ENCODE measurements around the gene EXOC3. TPM values are rescaled to one million over a fixed set of nuclear protein-coding genes. Genes with fewer than 3 reads are reported as not detected.

EXOC3 gene
- total and polyA plus RNA-seq, 2 of the 4 experiments (the other 2 are of a cell fraction): 35.1 to 47.5 TPM

DNA sequence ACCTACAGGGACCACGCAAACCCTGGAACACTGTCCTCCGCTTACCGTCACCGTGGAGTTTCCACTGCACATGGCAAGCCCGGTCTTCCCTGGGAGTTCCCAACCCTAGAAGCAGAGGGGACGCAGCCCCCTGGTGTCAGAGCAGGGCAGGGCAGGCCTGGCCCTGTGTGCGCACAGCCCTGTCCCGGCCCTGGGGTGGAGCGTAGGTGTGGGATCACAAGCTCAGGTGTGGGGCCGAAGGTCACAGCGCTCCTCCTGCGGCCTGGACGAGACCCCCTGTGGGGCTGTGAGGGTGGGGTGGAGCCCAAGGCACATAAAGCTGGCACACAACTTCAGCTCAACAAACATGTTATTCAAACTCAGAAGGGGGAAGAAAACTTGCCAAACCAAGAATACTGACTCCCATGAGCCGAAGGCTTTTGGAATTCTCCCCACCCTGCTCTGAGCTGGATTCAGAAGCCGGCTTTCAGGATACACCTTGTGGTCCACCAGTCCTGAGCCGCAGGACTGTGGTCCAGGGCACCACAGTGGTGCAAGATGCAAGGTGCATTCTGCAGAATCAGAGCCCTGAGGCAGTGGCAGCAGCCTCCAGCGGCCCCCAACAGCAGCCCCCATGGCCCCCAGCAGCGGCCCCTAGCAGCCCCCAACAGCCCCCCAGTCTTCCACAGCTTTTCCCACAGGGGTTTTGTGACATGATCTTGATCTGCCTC, 11.8 kb upstream of the EXOC3 start:
- H3K4me2 ChIP-seq (ENCODE audit: low read depth, low read length): no peak overlapping the region
- no TSS peak for BruUV-seq (replicated peaks)
- POLR2A ChIA-PET (ENCODE audit: unreplicated experiment): no interaction called here
- no peak overlapping the region for H3K56ac ChIP-seq (ENCODE audit: extremely low read depth, insufficient read depth, low read length)
- H2BK120ac ChIP-seq (ENCODE audit: low read depth, low read length): peak overlapping the region; percentile 16
- H4K5ac ChIP-seq (ENCODE audit: low read depth, low read length): no peak overlapping the region
- peaks cover 10% of the 10 kb centered on the region for H3K4me1 ChIP-seq (ENCODE audit: control insufficient read depth, insufficient read depth, low read length)
- no peaks in the 10 kb centered on the region for H4K20me1 ChIP-seq (ENCODE audit: insufficient read depth, low read length)
- H2BK20ac ChIP-seq (ENCODE audit: low read depth, low read length): no peak overlapping the region
- H3K27ac ChIP-seq (ENCODE audit: insufficient read depth, low read length): no peak overlapping the region
- H2BK5ac ChIP-seq (ENCODE audit: low read depth, low read length, poor library complexity, severe bottlenecking): no peak overlapping the region
- H4K8ac ChIP-seq (ENCODE audit: low read depth in 2 of 2, low read length in 2 of 2): peak overlapping the region in 1 of 2 experiments; percentile 40; a peak in 1 of 4 replicates
- intact Hi-C loops (cut with micrococcal nuclease) (loop anchor here (2.0 kb wide), 1 partner anchor 108 kb away; no protein-coding TSS in a partner anchor), in situ Hi-C loops (cut with MboI; ENCODE audit: low sequenced_read_pairs) (no loop called here), dilution Hi-C loops (cut with HindIII; ENCODE audit: low sequenced_read_pairs, unreplicated experiment) (no loop called here)
- CTCF ChIA-PET: interaction anchor here (1.0 kb wide), 1 partner anchor 93 kb away, joined by 3 read pairs; no protein-coding TSS in a partner anchor
- no peak overlapping the region for H2AFZ ChIP-seq (replicated peaks; ENCODE audit: low read length, poor library complexity)
- H3K4ac ChIP-seq (ENCODE audit: low read depth, low read length): 0 out of 2 replicates have a peak overlapping the region, but pooled peaks have one; percentile 28
- peaks cover 62% of the 10 kb centered on the region for H3K36me3 ChIP-seq (ENCODE audit: control insufficient read depth, insufficient read depth, low read length)
- DNase-seq (peak; percentile 48), ATAC-seq (ENCODE audit: low read depth) (peak; percentile 50)
- H3K9ac ChIP-seq (ENCODE audit: low read depth, low read length): no peak overlapping the region
- peaks cover 9% of the 10 kb centered on the region; the same call in 1 of the 2 replicates for H3K9me1 ChIP-seq (ENCODE audit: insufficient read depth, low read length)
- no peak overlapping the region for H3K14ac ChIP-seq (replicated peaks; ENCODE audit: low read depth, low read length)
- no peak overlapping the region for H3K18ac ChIP-seq (ENCODE audit: low read depth, low read length)
- peak overlapping the region; percentile 18 for H2AK9ac ChIP-seq (replicated peaks; ENCODE audit: low read depth, low read length, poor library complexity)
- H3K4me3 ChIP-seq (ENCODE audit: insufficient read depth, low read depth, low read length): no peak overlapping the region
- no peak overlapping the region for H2BK15ac ChIP-seq (ENCODE audit: low read depth, low read length)
- H3K9me3 ChIP-seq (ENCODE audit: control insufficient read depth, insufficient read depth, low read length): no peaks in the 10 kb centered on the region
- H4K91ac ChIP-seq (ENCODE audit: insufficient read depth, low read depth, low read length): 0 out of 2 replicates have a peak overlapping the region, but pooled peaks have one; percentile 6
- H2AK5ac ChIP-seq (ENCODE audit: low read depth, low read length): peak overlapping the region; percentile 29; the same call in 1 of the 2 replicates
- no peaks in the 10 kb centered on the region for H3K27me3 ChIP-seq (ENCODE audit: control insufficient read depth, insufficient read depth, low read length)
- peaks cover 4 to 37% of the 10 kb centered on the region in 2 experiments; a peak in 3 of 4 replicates for H3K79me1 ChIP-seq (ENCODE audit: low read depth in 1 of 2, low read length in 2 of 2)
- H3K23ac ChIP-seq (ENCODE audit: low read depth, low read length): no peak overlapping the region
- 74% methylated on average over 7 of the region's 18 CpGs; no CpG with 5 or more reads in 1 of the 2 experiments for WGBS, 2 experiments (ENCODE audit: extremely low coverage in 2 of 2, insufficient read length in 1 of 2)
- no peak for TF ChIP-seq BHLHE40 (IDR thresholded peaks at IDR 0.05; ENCODE audit: low read depth, low read length)
- TF ChIP-seq RCOR1 (IDR thresholded peaks at IDR 0.05; ENCODE audit: insufficient replicate concordance, low read length): no peak
- no peak for TF ChIP-seq RFX5 (IDR thresholded peaks at IDR 0.05; ENCODE audit: low read depth, low read length)
- TF ChIP-seq POLR2A (IDR thresholded peaks at IDR 0.05; ENCODE audit: low read depth, low read length): no peak
- TF ChIP-seq RAD21 (IDR thresholded peaks at IDR 0.05; ENCODE audit: low read length): peak; percentile 74
- TF ChIP-seq FOS (IDR thresholded peaks at IDR 0.05; ENCODE audit: low read depth, low read length): no peak
- no peak for TF ChIP-seq CHD1 (IDR thresholded peaks at IDR 0.05; ENCODE audit: low read depth, low read length)
- no peak for TF ChIP-seq MAFK (IDR thresholded peaks at IDR 0.05; ENCODE audit: low read depth, low read length)
- TF ChIP-seq CEBPB (IDR thresholded peaks at IDR 0.05; ENCODE audit: low read depth, low read length): no peak
- TF ChIP-seq, protein P1, sequence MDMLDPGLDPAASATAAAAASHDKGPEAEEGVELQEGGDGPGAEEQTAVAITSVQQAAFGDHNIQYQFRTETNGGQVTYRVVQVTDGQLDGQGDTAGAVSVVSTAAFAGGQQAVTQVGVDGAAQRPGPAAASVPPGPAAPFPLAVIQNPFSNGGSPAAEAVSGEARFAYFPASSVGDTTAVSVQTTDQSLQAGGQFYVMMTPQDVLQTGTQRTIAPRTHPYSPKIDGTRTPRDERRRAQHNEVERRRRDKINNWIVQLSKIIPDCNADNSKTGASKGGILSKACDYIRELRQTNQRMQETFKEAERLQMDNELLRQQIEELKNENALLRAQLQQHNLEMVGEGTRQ (IDR thresholded peaks at IDR 0.05; ENCODE audit: low read depth, low read length): no peak
- TF ChIP-seq NFE2L2 (IDR thresholded peaks at IDR 0.05; ENCODE audit: low read depth, low read length): no peak
- TF ChIP-seq, protein P2, sequence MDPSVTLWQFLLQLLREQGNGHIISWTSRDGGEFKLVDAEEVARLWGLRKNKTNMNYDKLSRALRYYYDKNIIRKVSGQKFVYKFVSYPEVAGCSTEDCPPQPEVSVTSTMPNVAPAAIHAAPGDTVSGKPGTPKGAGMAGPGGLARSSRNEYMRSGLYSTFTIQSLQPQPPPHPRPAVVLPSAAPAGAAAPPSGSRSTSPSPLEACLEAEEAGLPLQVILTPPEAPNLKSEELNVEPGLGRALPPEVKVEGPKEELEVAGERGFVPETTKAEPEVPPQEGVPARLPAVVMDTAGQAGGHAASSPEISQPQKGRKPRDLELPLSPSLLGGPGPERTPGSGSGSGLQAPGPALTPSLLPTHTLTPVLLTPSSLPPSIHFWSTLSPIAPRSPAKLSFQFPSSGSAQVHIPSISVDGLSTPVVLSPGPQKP (IDR thresholded peaks at IDR 0.05; ENCODE audit: borderline replicate concordance, low read depth, low read length): no peak
- peak; percentile 52; the same call in 1 of the 2 replicates for TF ChIP-seq MXI1 (IDR thresholded peaks at IDR 0.05; ENCODE audit: borderline replicate concordance, low read depth, low read length)
- TF ChIP-seq SMC3 (IDR thresholded peaks at IDR 0.05; ENCODE audit: low read depth, low read length): peak; percentile 75
- no peak for TF ChIP-seq MAZ (IDR thresholded peaks at IDR 0.05; ENCODE audit: borderline replicate concordance, low read depth, low read length)
